SK-N-SH (cell line): Measurements from ENCODE around the gene SPTLC1. TPM values are rescaled to one million over a fixed set of nuclear protein-coding genes. Genes with fewer than 3 reads are reported as not detected.
"Not testable (repeated sequence)": the region's sequence is repeated elsewhere in the genome, so short reads cannot be mapped to it uniquely, and the experiment has no call there.

ENCODE experiments used
- CTCF ChIA-PET: fragments of 300-600, 350-600 bp; formaldehyde crosslinking; extraction: SDS; loops from one replicate; lab custom pipeline; 2021; lab: Yijun Ruan, JAX
- POLR2A ChIA-PET: fragments of 350-600 bp; sonication (Branson Sonifier 250); formaldehyde crosslinking; extraction: SDS; loops from one replicate; lab custom pipeline; 2020; ENCODE audit warnings: antibody characterized with exemption, inconsistent platforms; lab: Yijun Ruan, JAX
- DNase-seq: peaks from one replicate; pipeline ENCODE4 v3.0.0; 2012
- H2AFZ ChIP-seq: fragments of 200-600 bp; sonication (generic); 2 replicates; pipeline ENCODE4 v1.8.1; 2016; ENCODE audit warnings: antibody characterized with exemption, mild to moderate bottlenecking, low read depth
- H3F3A ChIP-seq: fragments of 200-600 bp; sonication (generic); replicated peaks from 2 replicates; pipeline ENCODE3; 2016; ENCODE audit warnings: antibody characterized with exemption, mild to moderate bottlenecking; ENCODE audit not compliant: insufficient read depth
- H3K27ac ChIP-seq, 2 experiments: fragments of 200-500 bp in 1 of 2; fragments of 200-600 bp in 1 of 2; sonication (Bioruptor generic) in 1 of 2; sonication (generic), shearing (Covaris generic) in 1 of 2; 2 replicates each; pipeline versions ENCODE4 v1.5.1 to v1.6.1; 2014 to 2016; ENCODE audit warnings: low read depth in 2 of 2, inconsistent platforms in 1 of 2, low read length in 1 of 2, mild to moderate bottlenecking in 1 of 2, mixed read lengths in 1 of 2
- H3K27me3 ChIP-seq: fragments of 200-600 bp; sonication (generic), shearing (Covaris generic); 2 replicates; pipeline ENCODE4 v1.6.1; 2016; ENCODE audit warnings: mixed run types; ENCODE audit not compliant: insufficient read depth
- H3K36me3 ChIP-seq, 2 experiments: fragments of 200-500 bp in 1 of 2; fragments of 200-600 bp in 1 of 2; sonication (Bioruptor generic) in 1 of 2; sonication (generic) in 1 of 2; replicated peaks in 1 of 2; 2 replicates each; pipeline versions ENCODE3 to v1.5.1; 2014 to 2016; ENCODE audit warnings: low read length in 1 of 2, mild to moderate bottlenecking in 1 of 2; ENCODE audit not compliant: insufficient read depth in 2 of 2, control insufficient read depth in 1 of 2
- H3K4me1 ChIP-seq, 2 experiments: fragments of 200-500 bp in 1 of 2; fragments of 200-600 bp in 1 of 2; sonication (Bioruptor generic) in 1 of 2; sonication (generic), shearing (Covaris generic) in 1 of 2; 2 replicates each; pipeline versions ENCODE4 v1.5.1 to v1.6.1; 2014 to 2016; ENCODE audit warnings: low read depth in 1 of 2, low read length in 1 of 2, mixed run types in 1 of 2; ENCODE audit not compliant: insufficient read depth in 2 of 2, control insufficient read depth in 1 of 2
- H3K4me2 ChIP-seq: fragments of 200-600 bp; sonication (generic), shearing (Covaris generic); 2 replicates; pipeline ENCODE4 v1.6.1; 2017; ENCODE audit warnings: mixed run types
- H3K4me3 ChIP-seq, 2 experiments: fragments of 200-500 bp in 1 of 2; fragments of 200-600 bp in 1 of 2; sonication (Bioruptor generic) in 1 of 2; sonication (generic), shearing (Covaris generic) in 1 of 2; 2 replicates each; pipeline versions ENCODE4 v1.5.1 to v1.8.1; 2014 to 2016; ENCODE audit warnings: low read depth in 2 of 2, inconsistent platforms in 1 of 2, low read length in 1 of 2, mild to moderate bottlenecking in 1 of 2, mixed read lengths in 1 of 2, moderate library complexity in 1 of 2
- H3K79me2 ChIP-seq: fragments of 200-600 bp; sonication (generic); 2 replicates; pipeline ENCODE4 v1.8.1; 2017; ENCODE audit warnings: mild to moderate bottlenecking; ENCODE audit not compliant: insufficient read depth
- H3K9ac ChIP-seq: fragments of 200-600 bp; sonication (generic); 2 replicates; pipeline ENCODE4 v1.6.1; 2017; ENCODE audit warnings: mixed run types
- H3K9me2 ChIP-seq: fragments of 200-600 bp; sonication (generic); 2 replicates; pipeline ENCODE4 v1.6.1; 2017; ENCODE audit warnings: mixed run types
- H3K9me3 ChIP-seq: fragments of 200-600 bp; sonication (generic); 2 replicates; pipeline ENCODE4 v1.6.1; 2017; ENCODE audit warnings: mixed run types, mild to moderate bottlenecking, moderate library complexity
- H4K20me1 ChIP-seq: fragments of 200-600 bp; sonication (generic); 2 replicates; pipeline ENCODE4 v1.6.1; 2017; ENCODE audit warnings: mild to moderate bottlenecking, mixed run types; ENCODE audit not compliant: insufficient read depth
- ELF1 ChIP-seq: IDR thresholded peaks from 2 replicates; pipeline ENCODE4 v1.4.0; 2012
- EZH2phosphoT487 ChIP-seq: fragments of 200-600 bp; sonication (generic); IDR thresholded peaks from 2 replicates; pipeline ENCODE4 v1.6.1; 2017; ENCODE audit warnings: low read depth, mixed run types, mild to moderate bottlenecking, antibody characterized with exemption, moderate library complexity, borderline replicate concordance
- JUND ChIP-seq: IDR thresholded peaks from 2 replicates; pipeline ENCODE4 v1.4.0; 2012
- MEF2A ChIP-seq: IDR thresholded peaks from 2 replicates; pipeline ENCODE4 v1.4.0; 2012; ENCODE audit warnings: low read depth, borderline replicate concordance
- NFIC ChIP-seq: IDR thresholded peaks from 2 replicates; pipeline ENCODE4 v1.4.0; 2012; ENCODE audit warnings: borderline replicate concordance
- POLR2AphosphoS5 ChIP-seq: IDR thresholded peaks from 2 replicates; pipeline ENCODE4 v1.6.1; 2012; ENCODE audit warnings: low read depth, low read length
- RAD21 ChIP-seq: IDR thresholded peaks from 2 replicates; pipeline ENCODE4 v1.6.1; 2012; ENCODE audit warnings: mild to moderate bottlenecking, low read length
- SIN3A ChIP-seq: IDR thresholded peaks from 2 replicates; pipeline ENCODE4 v1.6.1; 2012; ENCODE audit warnings: low read depth, mild to moderate bottlenecking, low read length, moderate library complexity, borderline replicate concordance
- SMC3 ChIP-seq: IDR thresholded peaks from 2 replicates; pipeline ENCODE4 v1.6.1; 2012; ENCODE audit warnings: low read depth, low read length, improper control_type of control experiment
- TEAD4 ChIP-seq: IDR thresholded peaks from 2 replicates; pipeline ENCODE4 v1.4.0; 2012; ENCODE audit warnings: mild to moderate bottlenecking, borderline replicate concordance; ENCODE audit not compliant: insufficient read depth
- YY1 ChIP-seq: IDR thresholded peaks from 2 replicates; pipeline ENCODE4 v1.4.0; 2012; ENCODE audit warnings: low read depth, mild to moderate bottlenecking
- WGBS: methylation state at CpG from one replicate; pipeline ENCODE4 v1.1.6; 2017; ENCODE audit warnings: low lambda C conversion rate; 5-methylcytosine and 5-hydroxymethylcytosine counted together
- polyA plus RNA-seq, 3 experiments: library from polyadenylated mRNA; depleted of rRNA; stranded (reverse); fragments of >200 nt; gene quantifications; 2 replicates each; pipeline ENCODE4 v1.2.3, GENCODE V29; 2012
- TF ChIP-seq, protein P1 (sequence below): IDR thresholded peaks from 2 replicates; pipeline ENCODE4 v1.4.0; 2012; ENCODE audit warnings: low read depth, borderline replicate concordance
- TF ChIP-seq, protein P2 (sequence below): IDR thresholded peaks from 2 replicates; pipeline ENCODE4 v1.4.0; 2012; ENCODE audit warnings: low read depth

Gene SPTLC1
- polyA plus RNA-seq, 1 of the 3 experiments (the other 2 are of a cell fraction): 53.9 TPM

DNA sequence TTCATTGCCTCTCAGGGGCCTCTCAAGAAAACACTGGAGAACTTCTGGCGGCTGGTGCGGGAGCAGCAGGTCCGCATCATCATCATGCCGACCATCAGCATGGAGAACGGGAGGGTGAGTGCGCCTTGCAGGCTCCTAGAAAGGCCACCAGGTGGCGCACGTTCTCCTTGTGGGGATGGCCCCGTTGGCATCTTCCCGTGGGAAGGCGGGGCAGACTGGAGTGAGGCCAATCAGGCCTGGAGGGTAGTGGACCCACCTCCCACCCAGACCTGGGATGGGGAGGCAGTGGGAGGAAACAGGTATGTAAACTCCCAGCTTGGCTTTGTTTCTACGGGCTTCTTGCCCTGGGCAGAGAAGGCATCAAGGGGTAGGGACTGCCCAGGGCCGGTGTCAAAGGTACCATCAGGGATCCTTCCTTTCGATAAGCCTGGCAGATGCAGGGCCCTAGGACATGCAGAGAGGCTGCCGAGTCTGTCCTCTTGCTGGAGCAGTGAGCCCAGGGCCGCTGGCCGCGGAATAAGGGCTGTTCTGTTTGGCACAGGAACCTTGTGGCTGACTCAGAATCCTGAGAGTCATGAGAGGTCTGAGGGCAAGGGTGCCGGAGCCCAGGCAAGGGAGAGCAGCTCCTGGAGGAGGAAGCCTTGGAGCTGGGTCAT, 18.9 kb upstream of the SPTLC1 start (continued):
- peak; percentile 46 for TF ChIP-seq NFIC

DNA sequence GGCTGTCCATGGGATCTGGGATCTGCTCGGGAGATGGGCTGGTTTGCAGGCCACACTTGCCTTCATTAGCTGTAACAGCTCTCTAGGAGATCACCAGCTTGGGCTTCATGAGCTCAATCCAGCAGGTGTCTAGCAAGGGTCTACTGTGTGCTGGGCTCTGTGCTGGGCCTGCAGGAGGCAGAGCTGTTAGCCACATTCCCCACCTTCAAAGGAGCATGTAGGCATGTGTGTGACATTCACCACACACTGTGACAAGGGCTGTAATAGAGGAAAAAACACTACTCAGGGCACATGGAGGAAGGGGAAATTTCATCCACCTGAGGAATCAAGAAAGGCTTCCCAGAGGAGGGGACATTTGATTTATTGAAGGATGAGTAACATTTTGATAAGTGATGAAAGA, 17.7 kb upstream of the SPTLC1 start:
- H3K79me2 ChIP-seq, H2AFZ ChIP-seq, H3K4me3 ChIP-seq, H3K27ac ChIP-seq, H3K4me2 ChIP-seq, H3K27me3 ChIP-seq, H3F3A ChIP-seq, H3K9ac ChIP-seq, H4K20me1 ChIP-seq, H3K36me3 ChIP-seq, H3K9me2 ChIP-seq, H3K9me3 ChIP-seq, POLR2A ChIA-PET, CTCF ChIA-PET, DNase-seq: not testable (repeated sequence)
- WGBS: no CpG with 5 or more reads among the region's 1 CpG
- peaks cover 0 to 12% of the 10 kb centered on the region in 2 experiments; a peak in 1 of 4 replicates for H3K4me1 ChIP-seq

DNA sequence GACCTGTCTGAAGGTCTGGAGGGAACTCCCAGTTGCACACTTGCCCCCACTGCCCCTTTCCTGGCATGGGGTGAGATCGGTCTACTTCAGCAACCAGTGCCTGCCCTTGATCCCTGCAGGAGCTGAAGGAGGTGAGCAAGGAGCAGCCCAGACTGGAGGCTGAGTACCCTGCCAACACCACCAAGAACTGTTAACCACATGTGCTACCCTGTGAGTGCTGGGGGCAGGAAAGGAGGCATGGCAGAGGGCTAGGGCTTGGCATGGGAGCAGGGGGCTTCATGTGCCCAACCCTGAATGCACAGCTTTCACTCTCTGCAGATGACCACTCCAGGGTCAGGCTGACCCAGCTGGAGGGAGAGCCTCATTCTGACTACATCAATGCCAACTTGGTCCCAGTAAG, 17.3 kb upstream of the SPTLC1 start:
- POLR2A ChIA-PET: no interaction called here
- Histone ChIP-seq H3K9ac (no peak overlapping the region), H3K4me2 (no peak overlapping the region), H4K20me1 (no peaks in the 10 kb centered on the region), H3K9me3 (no peaks in the 10 kb centered on the region), H2AFZ (no peak overlapping the region), H3K36me3 (no peaks in the 10 kb centered on the region), H3F3A (no peaks in the 10 kb centered on the region), H3K4me3 (no peak overlapping the region), H3K79me2 (no peaks in the 10 kb centered on the region), H3K4me1 (peaks cover 0 to 11% of the 10 kb centered on the region in 2 experiments; a peak in 1 of 4 replicates), H3K27ac (no peak overlapping the region), H3K9me2 (no peaks in the 10 kb centered on the region), H3K27me3 (no peaks in the 10 kb centered on the region; the same call in 1 of the 2 replicates)
- TF ChIP-seq EZH2phosphoT487 (no peak), SMC3 (no peak), YY1 (no peak), JUND (no peak), POLR2AphosphoS5 (no peak), TEAD4 (no peak), ELF1 (no peak), RAD21 (no peak), MEF2A (no peak), NFIC (no peak), SIN3A (no peak)
- TF ChIP-seq, protein P1, sequence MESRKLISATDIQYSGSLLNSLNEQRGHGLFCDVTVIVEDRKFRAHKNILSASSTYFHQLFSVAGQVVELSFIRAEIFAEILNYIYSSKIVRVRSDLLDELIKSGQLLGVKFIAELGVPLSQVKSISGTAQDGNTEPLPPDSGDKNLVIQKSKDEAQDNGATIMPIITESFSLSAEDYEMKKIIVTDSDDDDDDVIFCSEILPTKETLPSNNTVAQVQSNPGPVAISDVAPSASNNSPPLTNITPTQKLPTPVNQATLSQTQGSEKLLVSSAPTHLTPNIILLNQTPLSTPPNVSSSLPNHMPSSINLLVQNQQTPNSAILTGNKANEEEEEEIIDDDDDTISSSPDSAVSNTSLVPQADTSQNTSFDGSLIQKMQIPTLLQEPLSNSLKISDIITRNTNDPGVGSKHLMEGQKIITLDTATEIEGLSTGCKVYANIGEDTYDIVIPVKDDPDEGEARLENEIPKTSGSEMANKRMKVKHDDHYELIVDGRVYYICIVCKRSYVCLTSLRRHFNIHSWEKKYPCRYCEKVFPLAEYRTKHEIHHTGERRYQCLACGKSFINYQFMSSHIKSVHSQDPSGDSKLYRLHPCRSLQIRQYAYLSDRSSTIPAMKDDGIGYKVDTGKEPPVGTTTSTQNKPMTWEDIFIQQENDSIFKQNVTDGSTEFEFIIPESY: no peak
- TF ChIP-seq, protein P2, sequence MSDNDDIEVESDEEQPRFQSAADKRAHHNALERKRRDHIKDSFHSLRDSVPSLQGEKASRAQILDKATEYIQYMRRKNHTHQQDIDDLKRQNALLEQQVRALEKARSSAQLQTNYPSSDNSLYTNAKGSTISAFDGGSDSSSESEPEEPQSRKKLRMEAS: no peak
- CTCF ChIA-PET: no interaction called here
- DNase-seq: no peak
- WGBS: 100% methylated on average over 1 of the region's 1 CpG
